Adipose tissue (tissue), 3 donors: ENCODE results near the gene SLC26A4. TPM values are rescaled to one million over a fixed set of nuclear protein-coding genes. Genes with fewer than 3 reads are reported as not detected.

Source experiments
- H3K27ac ChIP-seq: one replicate; pipeline ENCODE4 v1.5.1; 2013; ENCODE audit warnings: low read depth, low read length
- WGBS, 3 donors: extraction: QIAGEN DNeasy Blood & Tissue Kit; methylation state at CpG; one replicate each; pipeline ENCODE4 v1.1.7; 2013; 5-methylcytosine and 5-hydroxymethylcytosine counted together
- polyA plus RNA-seq, 3 donors: library from polyadenylated mRNA; stranded (reverse); fragments of 200-250 nt; gene quantifications; one replicate each; pipeline ENCODE4 v1.2.3, GENCODE V29; 2013
- donor health status: healthy with polysubstance abuse.
- donor health status: Bipolar disorder and iron deficiency.
- donor health status: healthy.

SLC26A4 gene
- polyA plus RNA-seq, 3 donors, result 0.30 to 1.9 (median 0.31) TPM

DNA sequence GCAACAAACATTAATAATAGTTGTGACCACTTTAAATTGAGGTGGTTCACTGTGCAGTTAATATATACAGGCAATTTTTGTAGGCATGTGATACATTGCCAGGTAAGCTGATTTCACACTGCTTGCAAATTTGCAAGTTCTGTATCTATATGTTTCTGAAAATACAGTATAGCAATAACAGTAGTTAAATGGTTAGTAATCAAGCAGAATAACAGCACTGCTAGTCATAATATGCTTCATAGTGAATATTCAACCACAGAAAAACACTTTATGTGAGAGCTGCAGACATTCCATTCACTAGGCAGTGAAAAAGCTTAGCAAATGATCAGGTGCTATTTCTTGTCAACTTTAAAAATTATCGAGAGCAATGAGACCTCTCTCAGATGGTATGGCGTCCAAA lies 28.9 kb downstream of the SLC26A4 start:
- 92 to 96% (median 96%) methylated on average over 2 of the region's 2 CpGs for WGBS, 3 donors
- H3K27ac ChIP-seq, result no peak overlapping the region

DNA sequence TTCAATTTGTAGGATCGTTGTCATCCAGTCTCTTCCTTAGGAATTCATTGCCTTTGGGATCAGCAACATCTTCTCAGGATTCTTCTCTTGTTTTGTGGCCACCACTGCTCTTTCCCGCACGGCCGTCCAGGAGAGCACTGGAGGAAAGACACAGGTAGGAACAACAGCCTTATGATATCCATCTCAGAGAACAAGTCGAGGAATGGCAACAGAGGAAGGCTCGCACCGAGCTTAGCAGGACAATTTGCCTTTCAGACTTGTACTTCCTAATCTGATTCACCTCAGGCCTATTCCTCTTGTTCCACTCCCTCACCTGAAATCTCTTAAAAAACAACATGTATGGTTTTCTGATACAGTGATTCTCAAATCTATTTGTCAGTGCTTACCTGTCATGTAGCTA lies 29.5 kb downstream of the SLC26A4 start:
- no peak overlapping the region for H3K27ac ChIP-seq
- 87 to 91% (median 88%) methylated on average over 7 of the region's 7 CpGs for WGBS, 3 donors

DNA sequence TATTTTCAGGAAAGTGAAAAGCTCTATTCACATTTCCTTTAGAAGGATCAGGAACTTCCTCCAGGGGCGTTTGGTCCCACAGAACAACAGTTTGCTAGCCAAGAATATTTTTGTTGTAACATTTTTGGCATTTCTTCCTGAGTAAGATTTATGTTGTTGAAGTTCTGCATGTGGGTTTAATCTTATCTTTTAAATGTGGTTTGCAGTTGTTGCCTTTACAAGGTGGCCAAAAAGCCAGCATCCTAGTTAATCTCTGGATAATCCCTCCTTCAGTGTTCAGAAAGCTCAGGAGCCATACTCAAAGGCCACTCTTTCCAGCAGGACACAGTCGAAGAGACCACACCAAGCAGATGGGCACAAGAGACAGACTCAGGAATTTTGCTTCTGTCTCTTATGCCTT lies 30.0 kb downstream of the SLC26A4 start:
- 4 to 55% (median 18%) methylated on average over 2 of the region's 2 CpGs for WGBS, 3 donors

DNA sequence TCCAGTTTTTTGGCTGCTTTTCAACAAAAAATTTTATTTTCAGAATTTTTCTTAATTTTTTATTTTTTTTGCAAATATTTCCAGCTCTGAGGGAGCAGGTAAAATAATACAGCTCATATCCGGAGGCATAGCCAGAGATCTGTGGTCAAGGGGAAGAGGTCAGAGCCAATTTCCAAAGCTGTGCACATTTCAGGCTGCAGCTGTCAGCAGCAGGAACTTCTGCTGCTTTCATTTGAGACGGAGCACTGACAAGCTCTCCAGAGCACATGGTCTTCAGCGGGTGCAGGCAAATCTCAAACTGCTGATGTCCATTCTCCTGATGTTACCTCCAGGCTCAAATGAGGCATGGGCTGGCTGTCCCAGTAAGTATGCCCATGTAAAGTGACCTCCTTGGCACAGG lies 31.1 kb downstream of the SLC26A4 start:
- no peak overlapping the region for H3K27ac ChIP-seq
- WGBS, 3 donors, result 29 to 60% (median 30%) methylated on average over 3 of the region's 3 CpGs

More for the DNA sequence above, 30.0 kb downstream of the SLC26A4 start:
- no peak overlapping the region for H3K27ac ChIP-seq

DNA sequence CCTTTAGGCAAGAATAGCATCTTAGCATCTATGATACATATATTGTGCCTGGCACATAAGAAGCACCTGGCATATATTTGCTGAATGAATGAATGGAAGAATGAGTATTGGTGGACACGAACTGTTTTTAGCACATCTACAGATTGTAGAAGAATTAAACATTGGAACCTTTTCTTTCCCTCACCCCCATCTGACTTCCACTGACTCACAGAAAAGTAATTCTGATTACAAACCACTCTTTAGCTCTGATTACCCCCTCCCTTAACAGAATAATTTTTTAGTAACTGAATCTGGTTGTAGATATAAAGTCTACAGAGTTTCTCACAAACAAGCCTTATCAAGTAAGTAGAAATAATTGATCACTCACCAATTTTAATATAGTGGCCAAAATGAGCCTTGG lies 31.9 kb downstream of the SLC26A4 start:
- H3K27ac ChIP-seq, result no peak overlapping the region
- 83 to 88% (median 87%) methylated on average over 1 of the region's 1 CpG for WGBS, 3 donors

DNA sequence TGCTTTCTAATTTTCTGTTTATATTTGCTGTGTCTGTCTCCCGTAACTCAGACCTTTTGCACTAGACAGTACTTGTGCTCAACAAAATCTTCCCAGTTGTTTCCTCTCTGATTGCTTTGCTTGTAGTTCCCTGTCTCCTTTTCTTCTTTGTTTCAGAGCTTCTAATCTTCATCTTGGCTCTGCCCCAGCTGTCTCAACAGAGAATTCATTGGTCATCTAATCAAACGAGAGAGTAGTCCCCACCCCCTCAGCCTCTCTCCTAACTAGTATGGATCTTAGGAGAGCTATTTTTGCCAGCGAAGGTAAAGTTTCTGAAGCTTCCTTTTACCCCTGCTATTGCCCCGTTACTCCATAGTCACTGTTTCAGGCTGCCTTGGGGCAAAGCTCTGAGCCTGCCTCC lies 32.8 kb downstream of the SLC26A4 start:
- H3K27ac ChIP-seq, result no peak overlapping the region

DNA sequence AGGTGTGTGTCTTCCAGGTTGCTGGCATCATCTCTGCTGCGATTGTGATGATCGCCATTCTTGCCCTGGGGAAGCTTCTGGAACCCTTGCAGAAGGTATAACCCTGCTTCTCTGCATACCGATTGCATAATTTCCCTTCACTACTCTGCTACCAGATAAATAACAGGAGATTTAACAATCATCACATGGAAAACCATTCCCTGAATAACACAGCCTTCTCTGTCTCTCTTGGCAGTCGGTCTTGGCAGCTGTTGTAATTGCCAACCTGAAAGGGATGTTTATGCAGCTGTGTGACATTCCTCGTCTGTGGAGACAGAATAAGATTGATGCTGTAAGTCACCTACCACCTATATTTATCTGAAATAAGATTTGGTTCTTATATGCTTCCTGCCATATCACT lies 33.8 kb downstream of the SLC26A4 start:
- no peak overlapping the region for H3K27ac ChIP-seq
- WGBS, 3 donors, result 46 to 63% (median 58%) methylated on average over 5 of the region's 5 CpGs

More for the DNA sequence above, 32.8 kb downstream of the SLC26A4 start:
- 43 to 66% (median 62%) methylated on average over 4 of the region's 4 CpGs for WGBS, 3 donors

DNA sequence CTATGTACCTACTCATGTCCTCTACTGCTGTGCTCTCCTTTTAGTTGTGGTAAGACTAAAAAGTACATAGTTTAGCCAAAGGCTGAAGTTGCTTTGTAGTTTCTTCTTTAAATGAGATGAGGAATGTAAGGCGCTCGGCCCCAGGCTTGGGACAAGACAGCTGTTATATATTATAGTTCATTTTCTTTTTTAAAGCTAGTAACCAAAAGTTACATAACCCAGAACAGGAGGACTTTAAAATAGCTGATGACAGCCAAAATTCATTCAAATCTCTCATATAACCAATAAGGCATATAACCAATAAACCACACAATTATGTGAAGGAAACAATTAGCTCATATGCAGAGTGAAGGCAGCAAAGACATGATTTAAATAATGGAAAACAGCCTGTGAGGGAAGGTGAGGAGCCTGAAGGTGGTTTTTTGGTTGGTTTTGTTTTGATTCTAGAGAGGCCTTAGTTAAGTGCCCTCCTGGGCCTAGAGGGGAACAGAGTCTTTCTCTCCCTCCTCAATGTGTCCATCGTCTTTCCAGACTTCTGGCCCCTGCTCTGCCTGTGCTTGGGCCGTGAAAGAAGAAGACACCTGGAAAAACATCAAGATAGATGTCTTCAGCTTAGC lies 35.8 kb downstream of the SLC26A4 start:
- WGBS, 3 donors, result 82 to 91% (median 90%) methylated on average over 4 of the region's 4 CpGs
- no peak overlapping the region for H3K27ac ChIP-seq

DNA sequence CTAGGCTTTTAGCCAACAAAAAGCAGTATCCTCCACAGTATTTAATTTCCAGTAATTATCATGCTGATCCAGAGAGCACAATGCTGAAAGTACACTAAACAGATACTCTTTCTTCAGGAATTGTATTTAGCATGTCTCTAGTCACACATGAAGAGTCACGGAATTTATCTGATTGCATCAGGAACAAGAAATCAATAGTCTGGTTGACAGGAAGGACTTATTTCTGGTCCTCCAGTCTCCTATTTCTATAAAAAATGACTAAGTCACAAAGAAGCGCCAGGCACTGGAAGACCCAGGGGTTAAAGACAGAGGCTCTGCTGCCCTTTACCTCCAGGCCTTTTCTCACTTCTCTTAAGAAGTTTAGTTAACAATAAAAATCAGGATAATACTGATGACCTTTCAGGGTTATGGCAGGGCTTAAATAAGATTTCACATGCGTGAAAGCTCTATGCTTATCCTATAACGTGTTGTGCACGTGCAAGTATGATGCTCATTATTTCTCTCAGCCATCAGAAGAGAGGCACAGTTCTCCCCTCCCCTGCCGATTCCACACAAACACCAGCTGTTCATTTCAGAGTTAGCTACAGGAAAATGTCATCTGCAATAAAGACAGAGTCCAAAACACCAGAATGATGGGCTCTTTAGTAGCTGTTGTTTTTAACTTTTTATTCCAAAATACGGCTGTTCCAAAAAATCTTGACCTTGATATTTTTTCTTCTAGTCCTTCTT lies 36.9 kb downstream of the SLC26A4 start:
- H3K27ac ChIP-seq, result no peak overlapping the region
- WGBS, 3 donors, result 66 to 71% (median 67%) methylated on average over 7 of the region's 7 CpGs

DNA sequence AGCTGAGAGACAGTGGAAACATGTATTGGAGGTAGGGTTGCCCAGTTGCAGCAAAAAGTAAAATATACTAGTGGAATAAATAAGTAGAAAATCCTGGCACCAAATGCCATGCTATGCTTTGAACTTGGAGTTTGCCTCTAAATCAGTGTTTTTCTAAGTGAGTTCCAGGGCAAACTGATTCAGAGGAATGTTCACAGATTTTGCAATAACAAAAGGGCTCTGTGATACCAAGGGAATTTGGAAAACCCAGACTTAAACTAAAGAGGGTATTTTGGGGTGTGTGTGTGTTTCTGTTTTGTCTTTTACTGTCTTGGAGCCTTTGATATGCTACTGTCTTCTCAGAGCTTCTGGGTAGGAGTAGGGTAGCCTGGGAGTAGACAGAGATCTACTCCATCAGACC lies 39.9 kb downstream of the SLC26A4 start:
- H3K27ac ChIP-seq, result no peak overlapping the region

DNA sequence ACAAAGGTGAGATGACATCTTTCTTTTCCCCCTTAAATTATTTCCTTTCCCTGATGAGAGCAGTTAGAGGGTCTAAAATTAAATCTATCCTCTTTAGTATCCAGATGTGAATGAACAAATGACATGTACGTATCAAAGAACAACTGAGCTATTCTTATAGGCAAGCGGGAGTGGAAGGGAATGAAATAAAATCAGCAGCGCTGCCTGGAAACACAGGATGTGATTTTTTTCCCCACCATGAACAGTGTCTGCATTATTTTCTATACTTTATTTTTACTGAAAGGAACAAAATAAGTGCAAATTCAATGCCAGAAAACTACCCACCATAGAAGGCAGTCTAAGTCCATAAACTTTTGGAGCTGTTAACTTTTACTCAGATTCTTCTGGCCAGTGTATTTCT lies 40.6 kb downstream of the SLC26A4 start:
- WGBS, 3 donors, result 75 to 82% (median 75%) methylated on average over 3 of the region's 3 CpGs
- H3K27ac ChIP-seq, result no peak overlapping the region

DNA sequence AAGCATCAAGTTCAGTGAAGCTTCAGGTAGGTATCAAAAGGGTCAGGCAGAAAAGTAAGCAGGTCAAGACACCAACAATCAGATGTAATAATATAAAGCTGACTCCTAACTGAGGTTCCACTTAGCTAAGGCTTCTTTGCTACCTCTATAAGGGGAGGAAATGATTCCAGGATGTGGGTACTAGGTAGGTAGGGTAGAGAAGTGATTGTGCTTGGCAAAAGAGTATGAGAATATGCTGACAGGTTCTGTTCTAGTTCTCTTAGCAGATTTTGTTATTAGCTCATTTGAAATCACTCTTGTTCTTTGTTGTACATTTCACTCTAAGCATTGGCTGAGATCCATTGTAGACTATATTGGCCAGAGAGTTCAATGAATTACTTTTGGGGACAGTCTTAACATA lies 42.6 kb downstream of the SLC26A4 start:
- H3K27ac ChIP-seq, result no peak overlapping the region

DNA sequence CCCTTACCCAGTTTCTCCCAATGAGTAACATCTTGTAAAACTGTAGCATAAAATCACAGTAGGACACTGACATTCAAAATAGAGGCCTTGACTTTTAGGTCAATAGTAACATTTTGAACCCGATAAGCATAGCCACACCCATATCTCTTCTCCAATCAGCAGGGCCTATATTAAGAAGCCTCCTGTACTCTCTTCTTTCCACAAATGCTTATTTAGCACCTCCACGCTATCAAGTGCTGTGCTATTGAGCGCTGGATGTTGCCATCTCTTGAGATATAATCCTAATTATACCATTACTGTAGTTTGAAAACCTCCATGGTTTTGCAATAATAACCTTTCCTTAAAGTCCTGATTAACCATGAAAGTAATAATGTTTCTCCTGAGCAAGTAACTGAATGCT lies 43.2 kb downstream of the SLC26A4 start:
- 80 to 85% (median 80%) methylated on average over 3 of the region's 3 CpGs for WGBS, 3 donors
- no peak overlapping the region for H3K27ac ChIP-seq

DNA sequence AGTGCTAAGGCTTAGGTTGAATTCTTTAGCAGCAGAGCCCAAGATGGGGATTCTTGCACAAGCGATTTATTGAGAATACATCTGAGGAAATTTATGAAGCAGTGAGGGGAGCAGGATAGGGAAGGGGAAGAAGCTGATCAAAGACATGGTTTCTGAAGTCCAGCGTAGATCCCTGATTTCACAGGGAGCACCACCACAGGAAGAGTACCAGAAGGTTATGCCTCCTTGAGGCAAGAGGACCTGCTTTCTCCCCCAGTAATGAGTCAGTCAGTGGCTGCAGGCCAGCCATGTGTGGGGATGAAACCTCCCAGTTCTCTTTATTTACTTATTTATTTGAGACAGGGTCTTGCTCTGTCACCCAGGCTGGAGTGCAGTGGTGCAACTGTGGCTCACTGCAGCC lies 48.3 kb downstream of the SLC26A4 start:
- 92 to 97% (median 96%) methylated on average over 2 of the region's 2 CpGs for WGBS, 3 donors
- H3K27ac ChIP-seq, result no peak overlapping the region

DNA sequence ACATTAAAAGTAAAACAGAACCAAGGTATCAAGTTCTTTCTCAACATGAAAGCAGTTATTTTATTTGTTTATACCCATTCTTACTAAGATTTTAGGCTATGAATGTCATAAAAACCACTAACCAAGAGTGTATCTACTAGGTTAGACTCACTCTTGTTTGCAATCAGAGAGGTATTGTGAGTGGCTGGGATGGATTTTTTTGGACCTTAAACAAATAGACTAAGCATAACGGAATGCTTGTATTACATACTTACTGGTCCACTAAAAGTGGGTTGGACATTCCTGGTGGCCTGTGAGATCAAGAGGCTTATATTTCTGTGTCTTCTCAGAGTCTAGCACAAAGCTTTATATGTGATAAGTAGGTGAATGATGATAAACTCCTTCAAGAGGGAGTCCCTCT lies 50.7 kb downstream of the SLC26A4 start:
- WGBS, 3 donors, result 71 to 91% (median 80%) methylated on average over 1 of the region's 1 CpG
- no peak overlapping the region for H3K27ac ChIP-seq

DNA sequence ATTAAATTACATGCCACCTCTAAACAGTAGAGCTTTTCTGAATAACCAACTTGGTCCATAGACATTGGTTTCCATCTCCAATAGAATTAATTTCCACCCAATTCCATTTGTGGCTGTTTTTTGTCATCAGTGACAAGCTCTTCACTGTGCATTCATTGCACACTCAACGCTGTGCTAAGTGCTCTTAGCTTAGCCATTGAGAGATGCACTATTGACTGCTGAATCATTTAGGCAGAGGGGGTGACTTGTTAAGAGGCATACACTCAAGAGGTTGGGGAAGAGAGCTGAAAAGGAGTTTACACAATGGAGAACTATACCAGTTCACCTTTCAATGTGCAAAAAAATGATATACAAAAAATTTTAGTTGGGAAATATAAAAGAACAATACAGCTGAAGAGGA lies 51.4 kb downstream of the SLC26A4 start:
- 71 to 77% (median 72%) methylated on average over 1 of the region's 1 CpG for WGBS, 3 donors
- H3K27ac ChIP-seq, result no peak overlapping the region

DNA sequence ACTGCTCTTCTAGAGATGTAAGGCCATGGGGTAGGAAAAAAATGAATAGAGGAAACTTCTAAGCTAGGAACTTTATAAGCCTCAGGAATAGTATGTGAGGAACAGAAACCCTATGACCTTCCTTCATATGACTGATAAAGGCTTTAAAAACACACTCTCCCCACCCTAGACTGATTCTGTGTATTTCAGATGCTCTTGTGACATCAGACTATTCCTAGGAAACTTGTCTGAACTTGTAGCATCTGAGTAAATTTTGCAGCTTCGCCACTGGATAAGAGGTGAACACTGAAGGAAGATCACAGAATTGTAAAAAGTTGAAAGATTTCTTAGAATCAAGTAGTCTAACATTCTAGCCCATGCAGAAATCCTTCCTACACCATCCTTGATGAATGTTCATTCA lies 52.3 kb downstream of the SLC26A4 start:
- 89 to 100% (median 97%) methylated on average over 1 of the region's 1 CpG for WGBS, 3 donors
- H3K27ac ChIP-seq, result no peak overlapping the region

DNA sequence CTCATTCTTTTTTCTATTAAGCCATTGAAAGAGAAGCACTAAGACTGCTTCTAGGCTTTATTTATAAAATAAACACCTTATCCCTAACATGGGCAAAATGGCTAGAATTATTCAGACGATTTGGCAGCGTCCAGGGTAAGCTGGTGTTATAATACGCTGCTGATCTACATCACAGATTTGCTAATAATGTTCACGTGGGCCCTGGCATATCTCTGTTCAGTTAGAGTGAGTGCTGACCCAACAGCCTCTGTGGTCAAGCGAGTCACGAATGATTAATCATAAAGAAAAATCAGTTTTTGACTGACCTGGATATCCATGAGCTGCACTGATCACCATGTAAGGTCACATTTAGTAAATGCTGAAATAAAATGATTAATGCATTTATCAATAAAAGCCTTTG lies 54.9 kb downstream of the SLC26A4 start:
- no peak overlapping the region for H3K27ac ChIP-seq
- WGBS, 3 donors, result 84 to 89% (median 87%) methylated on average over 6 of the region's 6 CpGs

DNA sequence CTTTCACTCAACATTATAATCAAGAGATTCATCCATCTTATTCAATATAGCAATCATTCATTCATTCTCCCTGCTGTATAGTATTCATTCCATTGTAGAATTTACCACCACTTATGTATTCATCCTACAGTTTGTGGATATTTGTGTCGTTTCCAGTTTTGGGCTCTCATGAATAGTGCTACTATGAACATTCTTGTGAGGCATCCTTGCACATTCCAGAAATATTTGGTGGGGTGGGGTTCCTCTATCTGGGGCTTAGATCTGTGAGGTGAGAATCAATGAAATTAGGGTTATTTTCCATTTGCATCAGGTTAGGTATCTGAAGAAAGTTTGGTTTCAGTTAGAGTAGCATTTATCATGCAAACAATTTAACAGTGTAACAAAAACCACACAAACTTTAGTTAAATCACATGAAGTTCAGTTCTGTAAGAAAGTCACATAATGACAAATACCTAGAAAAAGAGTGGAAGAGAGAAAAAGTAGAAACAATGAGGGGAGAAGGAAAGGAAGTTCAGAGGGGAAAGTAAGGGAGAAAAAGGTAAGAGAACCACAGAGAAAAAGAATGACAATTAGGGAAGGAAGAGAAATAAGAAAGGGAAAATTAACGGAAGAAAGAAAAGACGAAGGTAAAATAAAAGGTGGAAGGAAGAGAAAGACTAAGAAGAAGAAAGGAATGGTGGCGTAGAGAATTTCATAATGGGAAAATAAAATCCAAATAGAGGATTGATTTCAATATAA lies 58.0 kb downstream of the SLC26A4 start:
- WGBS, 3 donors, result 84 to 86% (median 85%) methylated on average over 4 of the region's 4 CpGs

DNA sequence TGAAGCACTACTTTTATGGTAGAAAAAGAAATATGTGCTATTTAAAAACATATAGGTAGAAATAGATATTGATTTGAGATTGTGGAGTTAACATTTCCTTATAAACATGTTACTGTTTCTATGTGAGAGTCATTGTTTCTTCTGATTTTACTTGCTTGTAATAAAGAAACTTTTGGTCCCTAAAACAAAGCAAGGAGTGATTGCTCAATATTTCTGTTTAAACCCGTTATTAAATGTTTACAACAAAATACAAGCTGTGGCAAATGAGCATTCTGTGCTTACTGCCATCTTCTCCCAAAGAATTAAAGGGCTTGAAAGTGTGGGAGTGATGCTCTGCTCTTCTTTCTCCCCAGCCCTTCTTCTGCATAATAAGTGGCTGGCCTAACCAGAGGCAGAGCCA lies 60.7 kb downstream of the SLC26A4 start:
- H3K27ac ChIP-seq, result no peak overlapping the region
- 40 to 67% (median 51%) methylated on average over 1 of the region's 1 CpG for WGBS, 3 donors

More for the DNA sequence above, 58.0 kb downstream of the SLC26A4 start:
- H3K27ac ChIP-seq, result no peak overlapping the region
